Natural killer cell (primary cell): ENCODE results near the gene PIGO. TPM values are rescaled to one million over a fixed set of nuclear protein-coding genes. Genes with fewer than 3 reads are reported as not detected.
A peak's percentile ranks its signal among the peaks of the same experiment; 100 is the strongest.

Experiments
- ATAC-seq, 3 donors: fragments of 150-1000 bp in 2 of 3; fragments of 200-7000 bp in 1 of 3; cut with Tn5 transposase; 1 replicate in 1 of 3; 2 replicates in 2 of 3; pipeline ENCODE4 v1.10.0; 2021; ENCODE audit warnings: mild to moderate bottlenecking in 2 of 3, moderate library complexity in 2 of 3
- DNase-seq, 2 donors: peaks; one replicate each; pipeline versions ENCODE4 v3.0.0 to v3.0.0-alpha.2; 2013 to 2021; ENCODE audit warnings: mixed read lengths in 1 of 2
- H3K27ac ChIP-seq: one replicate; pipeline ENCODE4 v1.5.1; 2013; ENCODE audit warnings: mild to moderate bottlenecking, low read length
- H3K27me3 ChIP-seq: one replicate; pipeline ENCODE4 v1.6.1; 2013; ENCODE audit warnings: low read length; ENCODE audit not compliant: control insufficient read depth, insufficient read depth
- H3K36me3 ChIP-seq: one replicate; pipeline ENCODE4 v1.6.1; 2013; ENCODE audit warnings: low read length; ENCODE audit not compliant: control insufficient read depth, insufficient read depth
- H3K4me1 ChIP-seq: one replicate; pipeline ENCODE4 v1.6.1; 2013; ENCODE audit warnings: low read length; ENCODE audit not compliant: control insufficient read depth, insufficient read depth
- H3K4me3 ChIP-seq: one replicate; pipeline ENCODE4 v1.5.1; 2013; ENCODE audit warnings: low read length
- H3K9me3 ChIP-seq: one replicate; pipeline ENCODE4 v1.6.1; 2013; ENCODE audit warnings: low read length; ENCODE audit not compliant: control insufficient read depth, insufficient read depth
- H3K27ac Mint-ChIP-seq, 2 donors: one replicate each; pipeline ENCODE4 v1.8.0; 2022; ENCODE audit warnings: mild to moderate bottlenecking in 2 of 2, mixed read lengths in 2 of 2, moderate library complexity in 1 of 2
- H3K27me3 Mint-ChIP-seq, 2 donors: one replicate each; pipeline ENCODE4 v1.8.0; 2022; ENCODE audit warnings: low read depth in 2 of 2, mixed read lengths in 2 of 2
- H3K36me3 Mint-ChIP-seq: one replicate; pipeline ENCODE4 v1.8.0; 2022; ENCODE audit warnings: mixed read lengths
- H3K4me1 Mint-ChIP-seq, 2 donors: one replicate each; pipeline ENCODE4 v1.8.0; 2022; ENCODE audit warnings: mixed read lengths in 2 of 2
- H3K4me3 Mint-ChIP-seq: one replicate; pipeline ENCODE4 v1.8.0; 2022; ENCODE audit warnings: mild to moderate bottlenecking, moderate library complexity, mixed read lengths
- H3K9me3 Mint-ChIP-seq, 2 donors: one replicate each; pipeline ENCODE4 v1.8.0; 2022; ENCODE audit warnings: mixed read lengths in 2 of 2
- CTCF ChIP-seq: fragments of 200-600 bp; IDR thresholded peaks from one replicate; pipeline ENCODE4 v1.8.0; 2022; ENCODE audit warnings: antibody characterized with exemption
- WGBS: methylation state at CpG from one replicate; pipeline ENCODE4 v1.1.7; 2013; ENCODE audit warnings: missing lambda C conversion rate; ENCODE audit not compliant: insufficient coverage; 5-methylcytosine and 5-hydroxymethylcytosine counted together
- intact Hi-C: fragments of 100-400 bp; cut with micrococcal nuclease; formaldehyde crosslinking; loops from one replicate; pipeline ENCODE4 v1.14.2; 2022
- total RNA-seq, 4 donors: library from RNA; stranded (reverse); fragments of 120-200 nt in 1 of 4; gene quantifications; one replicate each; pipeline versions ENCODE4 v1.2.3 to v1.2.4, GENCODE V29; 2013 to 2022

The PIGO gene
- total RNA-seq, 3 donors from 2014 or later (not counting 1 experiment from before 2014, with no cell fraction given): 23.6 to 28.2 (median 27.7) TPM

- no peaks in the 10 kb centered on the region for H3K36me3 Mint-ChIP-seq
- H3K4me1 Mint-ChIP-seq: peaks cover 57 to 61% of the 10 kb centered on the region in 2 donors
- H3K27ac Mint-ChIP-seq: peak overlapping the region; percentile 88 to 94
- WGBS: under 1% methylated on average over 17 of the region's 20 CpGs
- ATAC-seq (no peak), DNase-seq (peak in 1 of 2 donors; percentile 31)
- no peaks in the 10 kb centered on the region for H3K27me3 Mint-ChIP-seq
- H3K4me1 ChIP-seq: peaks cover 42% of the 10 kb centered on the region
- H3K9me3 ChIP-seq: no peaks in the 10 kb centered on the region
- peak overlapping the region; percentile 74 for H3K4me3 ChIP-seq
- intact Hi-C loops: no loop called here
- H3K27me3 ChIP-seq: no peaks in the 10 kb centered on the region
- H3K4me3 Mint-ChIP-seq: peak overlapping the region; percentile 88
- no peak for TF ChIP-seq CTCF
- H3K36me3 ChIP-seq: peaks cover 29% of the 10 kb centered on the region
- peak overlapping the region; percentile 96 for H3K27ac ChIP-seq
- no peaks in the 10 kb centered on the region for H3K9me3 Mint-ChIP-seq
These were observed 25.3 kb downstream of the PIGO start for GRCh38 chr9:35070823-35071813.

- no peak for DNase-seq
- Histone ChIP-seq H3K27ac (no peak overlapping the region), H3K9me3 (no peaks in the 10 kb centered on the region), H3K27me3 (no peaks in the 10 kb centered on the region), H3K4me3 (no peak overlapping the region), H3K36me3 (peaks cover 42% of the 10 kb centered on the region), H3K4me1 (peaks cover 42% of the 10 kb centered on the region)
- Mint-ChIP-seq H3K27me3 (no peaks in the 10 kb centered on the region), H3K9me3 (no peaks in the 10 kb centered on the region), H3K27ac (peak overlapping the region; percentile 17 to 88), H3K4me1 (peaks cover 57 to 61% of the 10 kb centered on the region in 2 donors), H3K4me3 (no peak overlapping the region), H3K36me3 (no peaks in the 10 kb centered on the region)
- intact Hi-C loops: no loop called here
- no peak for ATAC-seq
- 87% methylated on average over 3 of the region's 4 CpGs for whole genome bisulfite sequencing
- no peak for TF ChIP-seq CTCF
These were observed 27.4 kb downstream of the PIGO start for GRCh38 chr9:35069020-35069419.

GRCh38 chr9:35067056-35067455 is 29.3 kb downstream of the PIGO start:
- H3K36me3 ChIP-seq: peaks cover 61% of the 10 kb centered on the region
- intact Hi-C loops: no loop called here
- TF ChIP-seq CTCF: no peak
- H3K4me3 ChIP-seq: no peak overlapping the region
- H3K4me1 Mint-ChIP-seq: peaks cover 49 to 61% of the 10 kb centered on the region in 2 donors
- no peaks in the 10 kb centered on the region for H3K27me3 Mint-ChIP-seq
- H3K4me3 Mint-ChIP-seq: no peak overlapping the region
- no peak overlapping the region for H3K27ac ChIP-seq
- no peaks in the 10 kb centered on the region for H3K9me3 Mint-ChIP-seq
- 88% methylated on average over 1 of the region's 1 CpG for WGBS
- H3K27ac Mint-ChIP-seq: peak overlapping the region; percentile 15 to 33
- no peaks in the 10 kb centered on the region for H3K9me3 ChIP-seq
- H3K36me3 Mint-ChIP-seq: peaks cover 16% of the 10 kb centered on the region
- ATAC-seq (no peak), DNase-seq (no peak)
- H3K27me3 ChIP-seq: no peaks in the 10 kb centered on the region
- H3K4me1 ChIP-seq: peaks cover 36% of the 10 kb centered on the region
